MCF 10A (cell line): ENCODE results near the gene DNMT3B. TPM values are rescaled to one million over a fixed set of nuclear protein-coding genes. Genes with fewer than 3 reads are reported as not detected.

ENCODE experiments used
- BruUV-seq: library from RNA; stranded (reverse); fragments of 400-500 nt; replicated peaks from 2 replicates; lab custom pipeline; 2021; lab: Mats Ljungman, UMichigan
- CTCF ChIA-PET: fragments of 300-600 bp; sonication (Branson Sonifier 250); formaldehyde crosslinking; extraction: SDS; loops from one replicate; lab custom pipeline; 2021; ENCODE audit warnings: antibody characterized with exemption, inconsistent platforms; lab: Yijun Ruan, JAX
- POLR2A ChIA-PET: fragments of 300-600, 350-650 bp; sonication (Branson Sonifier 250); formaldehyde crosslinking; extraction: SDS; loops from one replicate; lab custom pipeline; 2020; ENCODE audit warnings: antibody characterized with exemption, inconsistent platforms; lab: Yijun Ruan, JAX
- DNase-seq: peaks from one replicate; pipeline ENCODE4 v3.0.0-alpha.2; 2018; ENCODE audit not compliant: unreplicated experiment
- H3K27ac Mint-ChIP-seq: one replicate; pipeline ENCODE4 v1.8.0; 2022; ENCODE audit warnings: mild to moderate bottlenecking, low read depth, mixed read lengths; ENCODE audit not compliant: unreplicated experiment
- H3K27me3 Mint-ChIP-seq: one replicate; pipeline ENCODE4 v1.8.0; 2022; ENCODE audit warnings: mixed read lengths; ENCODE audit not compliant: insufficient read depth, unreplicated experiment
- H3K36me3 Mint-ChIP-seq: one replicate; pipeline ENCODE4 v1.8.0; 2022; ENCODE audit warnings: mild to moderate bottlenecking, moderate library complexity, mixed read lengths; ENCODE audit not compliant: insufficient read depth, unreplicated experiment
- H3K4me1 Mint-ChIP-seq: one replicate; pipeline ENCODE4 v1.8.0; 2022; ENCODE audit warnings: mixed read lengths; ENCODE audit not compliant: insufficient read depth, unreplicated experiment
- H3K4me3 Mint-ChIP-seq: one replicate; pipeline ENCODE4 v1.8.0; 2022; ENCODE audit warnings: mild to moderate bottlenecking, moderate library complexity, mixed read lengths; ENCODE audit not compliant: unreplicated experiment
- H3K9me3 Mint-ChIP-seq: one replicate; pipeline ENCODE4 v1.8.0; 2022; ENCODE audit warnings: mixed read lengths; ENCODE audit not compliant: unreplicated experiment
- CTCF ChIP-seq: fragments of 200-600 bp; IDR thresholded peaks from one replicate; pipeline ENCODE4 v1.8.0; 2022; ENCODE audit warnings: antibody characterized with exemption, mild to moderate bottlenecking; ENCODE audit not compliant: unreplicated experiment
- intact Hi-C: fragments of 100-400 bp; cut with micrococcal nuclease; formaldehyde crosslinking; loops from 2 replicates; pipeline ENCODE4 v1.14.1; 2022
- total RNA-seq: library from RNA; stranded (reverse); gene quantifications from 2 replicates; pipeline ENCODE4 v1.2.3, GENCODE V29; 2022

Gene DNMT3B
- total RNA-seq, 1 experiment from 2014 or later = 1.3 TPM

- no peak for TF ChIP-seq CTCF
- ChIA-PET CTCF (interaction anchor here (0.6 to 2.4 kb wide), 2 partner anchors 30 to 59 kb away, joined by 3 to 6 read pairs; no protein-coding TSS in a partner anchor), POLR2A (no interaction called here)
- no peak for DNase-seq
- peaks cover 89% of the 10 kb centered on the region for H3K36me3 Mint-ChIP-seq
- H3K9me3 Mint-ChIP-seq = no peaks in the 10 kb centered on the region
- no peaks in the 10 kb centered on the region for H3K27me3 Mint-ChIP-seq
- BruUV-seq = no TSS peak
- H3K4me1 Mint-ChIP-seq = no peaks in the 10 kb centered on the region
- intact Hi-C loops = no loop called here
- no peak overlapping the region for H3K27ac Mint-ChIP-seq
- no peak overlapping the region for H3K4me3 Mint-ChIP-seq
Observed at GRCh38 chr20:32848846-32849245, 86.7 kb downstream of the DNMT3B start.

GRCh38 chr20:32849577-32849976, 87.4 kb downstream of the DNMT3B start:
- H3K27ac Mint-ChIP-seq = no peak overlapping the region
- no peak for DNase-seq
- TF ChIP-seq CTCF = no peak
- no peaks in the 10 kb centered on the region for H3K4me1 Mint-ChIP-seq
- H3K36me3 Mint-ChIP-seq = peaks cover 83% of the 10 kb centered on the region
- TSS peak; percentile 57 for BruUV-seq
- CTCF ChIA-PET = interaction anchor here (0.6 kb wide), 1 partner anchor 31 kb away, joined by 3 read pairs; no protein-coding TSS in a partner anchor
- H3K4me3 Mint-ChIP-seq = no peak overlapping the region
- H3K27me3 Mint-ChIP-seq = no peaks in the 10 kb centered on the region
- POLR2A ChIA-PET = no interaction called here
- no peaks in the 10 kb centered on the region for H3K9me3 Mint-ChIP-seq
- intact Hi-C loops = no loop called here

GRCh38 chr20:32855387-32855786, 93.2 kb downstream of the DNMT3B start:
- H3K27me3 Mint-ChIP-seq = no peaks in the 10 kb centered on the region
- H3K4me3 Mint-ChIP-seq = no peak overlapping the region
- intact Hi-C loops = no loop called here
- H3K27ac Mint-ChIP-seq = no peak overlapping the region
- ChIA-PET POLR2A (interaction anchor here (0.5 to 0.7 kb wide), 2 partner anchors 32 to 49 kb away, joined by 3 read pairs; no protein-coding TSS in a partner anchor), CTCF (no interaction called here)
- H3K9me3 Mint-ChIP-seq = no peaks in the 10 kb centered on the region
- H3K36me3 Mint-ChIP-seq = peaks cover 43% of the 10 kb centered on the region
- TF ChIP-seq CTCF = no peak
- H3K4me1 Mint-ChIP-seq = no peaks in the 10 kb centered on the region
- no peak for DNase-seq
- BruUV-seq = no TSS peak

- no peak for TF ChIP-seq CTCF
- intact Hi-C loops = no loop called here
- CTCF ChIA-PET = interaction anchor here (0.7 to 1.1 kb wide), 2 partner anchors 44 to 69 kb away, joined by 3 to 4 read pairs; no protein-coding TSS in a partner anchor
- Mint-ChIP-seq H3K9me3 (no peaks in the 10 kb centered on the region), H3K27ac (no peak overlapping the region), H3K4me1 (no peaks in the 10 kb centered on the region), H3K36me3 (peaks cover 18% of the 10 kb centered on the region), H3K27me3 (no peaks in the 10 kb centered on the region), H3K4me3 (no peak overlapping the region)
- BruUV-seq = no TSS peak
- no peak for DNase-seq
- POLR2A ChIA-PET = no interaction called here
Observed at GRCh38 chr20:32858189-32858588, 96.0 kb downstream of the DNMT3B start.

Other genes with a start within 250 kb of the DNMT3B start
- gene NOL4L, start 177.1 kb upstream of the DNMT3B start, total RNA-seq = 3.3 and 4.6 TPM in 2 replicates
- not detected in 2 replicates for gene C20orf203, start 88.4 kb upstream of the DNMT3B start, total RNA-seq
- 24.1 and 28.3 TPM in 2 replicates for gene COMMD7, start 18.9 kb upstream of the DNMT3B start, total RNA-seq
- gene MAPRE1, start 57.6 kb downstream of the DNMT3B start, total RNA-seq = 94.9 and 117 TPM in 2 replicates
- gene EFCAB8, start 96.5 kb downstream of the DNMT3B start, total RNA-seq = not detected in 2 replicates
- not detected in 2 replicates for gene SUN5, start 242.0 kb downstream of the DNMT3B start, total RNA-seq
- gene BPIFB2, start 245.3 kb downstream of the DNMT3B start, total RNA-seq = not detected in 2 replicates